ENCODE data around the gene SMAD3.

Gene SMAD3

GRCh38 chr15:67156834-67157233 is 91.4 kb downstream of the SMAD3 start:
- DNase-seq: no peak

- no peak for DNase-seq
Observed at GRCh38 chr15:67157521-67158252, 92.3 kb downstream of the SMAD3 start.

GRCh38 chr15:67158367-67158766 is 93.0 kb downstream of the SMAD3 start:
- DNase-seq: no peak

GRCh38 chr15:67161412-67161811 is 96.0 kb downstream of the SMAD3 start:
- no peak for DNase-seq

- DNase-seq: no peak
Observed at GRCh38 chr15:67161881-67162280, 96.5 kb downstream of the SMAD3 start.

GRCh38 chr15:67163180-67163579 is 97.8 kb downstream of the SMAD3 start:
- DNase-seq: no peak

- DNase-seq: no peak
Observed at GRCh38 chr15:67164401-67164791, 99.0 kb downstream of the SMAD3 start.

- DNase-seq: no peak
Observed at GRCh38 chr15:67164811-67165253, 99.4 kb downstream of the SMAD3 start.

- peak in 15 of 58 donors; percentile 9 to 58 (median 32) for DNase-seq
Observed at GRCh38 chr15:67165254-67166253, 100.2 kb downstream of the SMAD3 start.

- no peak for DNase-seq
Observed at GRCh38 chr15:67166280-67167009, 101.0 kb downstream of the SMAD3 start.

GRCh38 chr15:67167091-67167490 is 101.7 kb downstream of the SMAD3 start:
- DNase-seq: no peak

- DNase-seq: no peak
Observed at GRCh38 chr15:67168694-67169093, 103.3 kb downstream of the SMAD3 start.

GRCh38 chr15:67170143-67170925 is 104.9 kb downstream of the SMAD3 start:
- DNase-seq: no peak

- no peak for DNase-seq
Observed at GRCh38 chr15:67171471-67171870, 106.1 kb downstream of the SMAD3 start.

GRCh38 chr15:67172172-67172571 is 106.8 kb downstream of the SMAD3 start:
- DNase-seq: no peak

GRCh38 chr15:67173005-67173404 is 107.6 kb downstream of the SMAD3 start:
- no peak for DNase-seq

- no peak for DNase-seq
Observed at GRCh38 chr15:67173786-67174185, 108.4 kb downstream of the SMAD3 start.

- DNase-seq: no peak
Observed at GRCh38 chr15:67174446-67174845, 109.0 kb downstream of the SMAD3 start.

GRCh38 chr15:67174864-67175573 is 109.6 kb downstream of the SMAD3 start:
- DNase-seq: peak in 1 of 58 donors; percentile 35

- DNase-seq: peak in 3 of 58 donors; percentile 14 to 26 (median 24)
Observed at GRCh38 chr15:67175643-67176071, 110.3 kb downstream of the SMAD3 start.

Data from anterior cingulate cortex (tissue), 58 donors.